Amniotic stem cell (primary cell): ENCODE measurements around the gene CHMP1B.
"Not testable (repeated sequence)": the region's sequence is repeated elsewhere in the genome, so short reads cannot be mapped to it uniquely, and the experiment has no call there.

ENCODE experiments used
- DNase-seq: peaks from one replicate; lab custom pipeline; 2025; lab: John Stamatoyannopoulos, UW

The CHMP1B gene

DNA sequence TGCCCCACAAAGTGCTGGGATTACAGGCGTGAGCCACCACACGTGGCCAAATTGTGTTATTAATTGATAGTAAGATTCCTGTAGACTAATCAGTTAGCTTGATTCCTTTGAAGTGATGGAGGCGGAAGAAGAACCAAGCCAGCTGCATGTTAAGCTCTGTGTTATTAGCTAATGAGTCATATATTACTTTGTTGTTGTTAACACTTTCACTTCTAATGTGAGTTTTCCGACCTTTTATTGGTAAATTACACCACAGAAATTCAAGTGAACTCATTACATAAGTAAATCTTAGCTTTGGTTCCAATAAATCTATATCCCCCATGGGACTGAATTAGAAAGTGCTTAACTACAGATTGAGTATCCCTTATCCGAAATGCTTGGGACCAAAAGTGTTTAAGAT is 20.3 kb downstream of the CHMP1B start:
- DNase-seq = no peak

DNA sequence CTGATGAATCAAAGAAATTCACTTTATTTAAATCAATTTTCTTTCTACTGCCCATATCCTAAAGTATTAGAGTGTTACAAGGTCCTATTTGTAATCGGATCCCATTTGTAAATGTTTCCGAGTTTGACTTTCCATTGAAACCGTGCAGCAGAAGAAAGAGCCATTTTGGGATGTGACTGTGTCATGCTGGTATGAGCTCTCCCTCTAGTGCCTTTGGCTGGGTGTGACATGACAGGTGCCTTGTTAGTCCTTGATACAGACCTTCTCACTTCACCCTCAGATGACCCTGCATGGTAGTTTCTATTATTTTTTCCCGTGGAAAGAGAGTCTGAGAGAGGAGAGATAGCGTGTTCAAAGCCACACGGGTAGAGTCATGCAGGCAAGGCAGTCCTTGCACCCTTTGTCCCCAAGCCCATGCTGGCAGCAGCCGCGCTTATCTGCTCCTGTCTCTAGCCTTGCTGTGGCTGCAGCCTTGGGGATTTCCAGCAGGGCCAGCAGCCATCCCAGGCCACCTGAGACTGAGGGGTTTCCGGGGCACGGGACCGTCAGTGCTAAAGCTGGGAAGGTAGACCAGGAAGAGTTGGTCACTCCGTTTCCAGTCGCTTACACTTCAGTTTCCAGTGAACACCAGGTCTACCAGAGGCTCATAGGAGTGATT is 21.4 kb downstream of the CHMP1B start:
- DNase-seq = no peak

DNA sequence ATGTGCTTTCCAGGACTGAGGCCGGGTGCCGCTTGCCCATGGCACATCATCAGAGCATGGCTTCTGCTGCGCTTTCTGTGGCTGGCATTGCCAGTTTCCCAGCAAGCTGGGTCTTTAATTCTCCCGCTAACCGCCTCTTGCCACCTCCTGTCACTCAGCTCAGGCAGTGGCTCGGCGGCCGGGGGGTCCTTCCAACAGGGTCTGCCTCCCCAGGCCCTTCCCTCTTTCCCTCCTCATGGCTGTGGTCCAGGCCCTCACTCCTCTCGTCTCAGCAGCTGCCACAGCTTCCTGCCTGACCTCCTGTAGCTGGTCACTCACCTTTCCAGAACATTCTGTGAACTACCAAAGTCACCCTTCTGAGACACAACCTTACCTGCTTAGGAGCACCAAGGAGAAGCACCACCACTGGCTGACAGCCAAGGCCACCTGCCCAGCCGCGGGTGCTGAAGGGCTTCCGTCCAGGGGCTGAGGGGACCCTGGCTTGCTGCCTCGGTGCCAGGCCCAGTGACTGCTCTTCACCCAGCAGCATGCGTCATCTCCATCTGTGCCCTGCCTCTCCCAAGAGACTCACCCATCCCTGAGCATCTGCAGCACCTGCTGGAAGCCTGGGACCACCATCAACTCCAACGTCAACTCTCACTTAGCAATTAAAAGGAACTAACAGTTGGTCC is 22.6 kb downstream of the CHMP1B start:
- no peak for DNase-seq

DNA sequence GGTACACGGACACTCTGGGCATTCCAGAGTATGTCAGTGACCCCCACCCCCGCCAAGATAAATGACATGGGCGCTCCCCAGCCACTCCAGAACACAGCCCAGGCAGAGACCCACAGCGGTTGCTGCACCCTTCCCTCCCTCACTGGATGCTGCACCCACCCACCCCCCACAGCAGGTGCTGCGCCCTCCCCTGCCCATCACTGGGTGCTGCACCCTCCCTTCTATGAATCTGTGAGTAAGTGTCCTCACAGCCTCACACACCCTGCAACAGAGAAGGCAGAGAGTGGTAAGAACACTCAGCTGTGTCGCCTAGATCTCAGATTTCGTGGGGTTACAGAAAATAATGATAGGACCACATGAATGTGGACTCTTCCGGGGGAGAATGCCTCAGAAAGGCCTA is 23.5 kb downstream of the CHMP1B start:
- no peak for DNase-seq

DNA sequence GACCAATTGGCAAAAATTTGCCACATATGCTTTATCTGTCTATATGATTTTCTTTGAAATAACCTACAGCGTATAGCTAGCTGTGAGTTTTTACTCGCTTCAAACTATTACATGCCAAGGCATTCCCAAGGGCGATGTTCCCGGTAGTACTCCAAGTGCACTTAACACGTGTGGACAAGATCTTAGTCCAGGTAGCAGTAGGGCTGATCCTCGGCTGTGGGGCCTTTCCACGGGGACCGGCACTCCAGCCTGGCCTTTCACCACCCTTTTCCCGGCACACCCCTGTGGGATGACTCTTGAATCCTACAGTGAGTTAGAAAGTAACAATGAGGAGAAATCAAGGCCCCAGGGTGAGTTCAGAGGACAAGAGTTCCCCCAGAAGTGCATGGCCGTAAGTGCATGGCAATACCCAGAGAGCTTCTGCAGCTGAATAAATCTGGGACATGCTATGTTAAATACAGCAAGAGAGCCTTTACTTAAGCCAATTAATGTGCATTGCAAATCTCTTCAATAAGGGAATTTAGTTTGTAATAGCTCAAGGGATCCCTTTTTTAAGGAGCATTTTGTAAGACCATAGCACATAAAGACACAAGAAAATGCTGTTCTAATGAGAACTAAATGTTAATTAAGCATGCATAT is 26.4 kb downstream of the CHMP1B start:
- no peak for DNase-seq

DNA sequence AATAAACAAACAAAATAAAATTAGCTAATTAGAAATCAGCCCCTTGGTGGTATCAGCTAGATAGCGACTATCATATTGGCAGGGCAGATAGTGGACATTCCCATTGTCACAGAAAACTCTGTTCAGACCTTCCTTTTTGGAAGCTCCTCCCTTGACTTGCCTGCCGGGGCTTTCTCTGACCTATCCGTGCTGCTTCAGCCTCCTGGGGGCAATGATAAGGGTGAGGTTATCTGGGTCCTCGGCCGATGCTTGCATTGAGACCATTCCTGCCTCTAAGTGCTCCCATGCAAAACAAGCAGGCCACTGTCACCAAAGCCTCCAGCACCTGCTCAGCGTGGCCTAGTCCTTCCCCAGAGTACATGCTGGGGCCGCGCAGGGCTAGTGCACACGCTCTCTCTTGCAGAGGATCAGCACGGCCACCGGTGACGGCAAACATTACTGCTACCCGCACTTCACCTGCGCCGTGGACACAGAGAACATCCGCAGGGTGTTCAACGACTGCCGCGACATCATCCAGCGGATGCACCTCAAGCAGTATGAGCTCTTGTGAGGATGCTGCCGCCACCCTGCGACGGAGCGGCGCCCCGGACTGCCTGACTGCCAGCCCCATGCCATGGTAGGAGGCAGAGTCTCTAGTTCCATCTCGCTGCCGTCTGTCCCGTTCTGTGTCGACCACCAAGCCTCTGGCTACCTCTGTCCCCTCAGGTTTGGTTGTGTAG is 29.5 kb downstream of the CHMP1B start:
- no peak for DNase-seq

DNA sequence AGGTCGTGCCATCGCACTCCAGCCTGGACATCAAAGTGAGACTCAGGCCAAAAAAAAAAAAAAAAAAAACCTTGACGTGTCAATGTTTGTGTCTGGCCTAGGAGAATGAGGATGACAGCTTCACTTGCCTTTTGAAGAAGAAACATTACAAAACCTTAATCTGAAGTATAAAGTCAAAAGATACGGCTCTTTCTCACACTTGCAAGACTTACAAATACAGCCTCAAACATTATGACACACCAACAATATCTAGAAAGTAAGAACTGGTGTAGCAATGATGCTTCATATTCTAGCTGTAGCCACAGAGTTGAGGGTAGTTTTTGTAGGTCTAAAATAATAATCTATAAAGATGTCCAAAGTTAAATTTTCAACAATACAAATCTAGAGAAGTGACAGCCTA is 31.4 kb downstream of the CHMP1B start:
- no peak for DNase-seq

DNA sequence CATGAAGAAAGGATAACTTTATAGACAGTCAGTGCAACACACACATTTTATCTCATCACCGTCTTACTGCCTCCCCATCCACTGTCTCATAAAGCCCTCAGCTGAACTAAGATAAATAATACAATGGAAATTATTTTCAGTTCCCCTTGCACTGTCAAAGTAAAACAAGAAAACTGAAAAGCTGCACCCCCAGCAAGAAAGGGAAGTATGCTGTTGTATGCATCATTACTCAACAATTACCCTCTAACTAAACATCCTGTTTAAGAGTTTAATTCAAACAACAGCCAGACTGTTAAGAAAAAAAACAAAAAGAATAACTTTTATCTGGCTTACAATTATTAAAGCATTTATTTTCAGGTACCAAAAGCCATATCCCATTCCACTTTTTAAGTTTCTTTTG is 31.9 kb downstream of the CHMP1B start:
- no peak for DNase-seq

DNA sequence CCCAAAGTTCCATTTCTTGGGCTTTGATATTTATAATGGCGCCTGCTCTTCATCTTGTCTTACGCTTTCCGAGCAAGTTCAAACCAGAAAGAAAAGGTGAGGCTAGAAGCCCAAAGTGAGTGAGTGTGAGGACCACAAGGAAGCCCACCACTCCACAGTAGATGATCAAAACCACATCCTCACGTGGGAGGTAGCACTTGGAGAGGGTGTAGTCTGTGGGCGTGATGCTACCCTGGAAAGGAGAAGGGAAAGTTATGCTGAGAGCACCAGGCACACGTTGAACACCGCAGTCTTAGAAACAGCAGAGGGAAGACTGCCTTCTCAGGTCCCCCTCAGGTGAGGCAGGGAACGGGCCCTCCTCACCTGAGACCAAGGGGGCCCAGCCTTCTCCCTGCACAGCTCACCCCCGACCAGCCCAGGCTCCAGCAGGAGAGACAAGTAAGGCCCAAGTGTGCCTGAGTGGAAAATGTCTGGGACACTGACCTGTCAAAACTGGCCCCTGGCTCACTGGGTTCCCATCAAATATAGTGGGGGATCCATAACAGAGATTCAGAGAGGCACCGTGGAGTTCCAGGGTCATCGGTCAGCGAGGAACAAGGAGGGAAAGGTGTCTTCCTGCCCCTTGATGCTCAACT is 33.3 kb downstream of the CHMP1B start:
- no peak for DNase-seq

DNA sequence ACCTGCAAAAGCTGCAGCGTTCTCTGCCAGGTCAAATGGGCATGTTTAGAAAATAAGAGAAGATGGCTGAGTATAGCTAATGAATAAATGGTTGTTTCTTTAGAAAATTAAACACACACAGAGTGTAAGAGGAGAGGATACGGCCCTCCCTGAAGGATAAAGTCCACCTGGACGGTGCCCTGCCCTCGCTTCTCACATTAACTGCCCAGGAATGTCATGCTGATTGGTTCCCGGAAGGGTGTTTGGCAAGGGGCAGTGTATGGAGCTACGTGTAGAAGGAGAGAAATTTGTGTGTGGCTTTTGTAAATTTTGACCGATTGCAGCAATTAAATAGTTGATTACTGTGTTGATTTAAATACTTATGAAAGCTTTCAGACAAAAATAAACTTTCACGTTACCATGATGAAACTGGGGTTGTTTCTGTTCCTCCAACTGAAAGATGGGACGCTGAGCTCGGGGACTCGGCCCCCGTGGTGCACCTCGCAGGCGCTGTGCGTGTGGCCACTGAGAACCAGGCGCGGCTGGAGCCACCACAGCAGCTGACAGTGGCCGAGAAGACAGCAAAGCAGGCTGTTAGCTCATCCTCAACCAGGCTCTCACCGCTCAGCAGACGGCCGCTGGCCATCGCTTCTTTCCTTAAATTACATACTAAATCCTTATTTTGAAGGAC is 34.2 kb downstream of the CHMP1B start:
- no peak for DNase-seq

DNA sequence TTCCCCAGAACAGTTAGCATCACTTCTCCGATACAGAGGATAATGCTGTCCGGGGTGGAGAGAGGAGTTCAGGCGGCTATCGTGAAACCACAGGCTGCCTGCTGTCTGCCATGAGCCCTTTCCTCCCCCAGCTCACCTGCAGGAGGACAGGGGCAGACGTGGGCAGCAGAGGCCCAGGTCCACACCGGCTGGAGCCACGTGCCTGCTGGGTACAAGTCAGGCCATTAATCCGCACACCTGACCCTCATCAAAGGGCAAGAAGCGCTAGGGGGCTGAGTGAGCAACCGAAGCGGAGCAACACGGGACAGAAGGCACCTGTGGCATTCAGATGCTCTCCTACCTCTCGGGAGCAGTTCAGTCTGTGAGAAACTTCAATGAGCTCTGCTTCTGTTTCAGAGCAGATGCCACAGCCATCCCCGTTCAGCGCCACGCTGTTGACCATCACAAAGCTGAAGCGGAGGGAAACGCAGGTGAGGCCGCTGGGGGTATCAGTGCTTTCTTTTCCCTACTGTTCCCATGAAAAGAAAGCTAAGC is 35.4 kb downstream of the CHMP1B start:
- no peak for DNase-seq

DNA sequence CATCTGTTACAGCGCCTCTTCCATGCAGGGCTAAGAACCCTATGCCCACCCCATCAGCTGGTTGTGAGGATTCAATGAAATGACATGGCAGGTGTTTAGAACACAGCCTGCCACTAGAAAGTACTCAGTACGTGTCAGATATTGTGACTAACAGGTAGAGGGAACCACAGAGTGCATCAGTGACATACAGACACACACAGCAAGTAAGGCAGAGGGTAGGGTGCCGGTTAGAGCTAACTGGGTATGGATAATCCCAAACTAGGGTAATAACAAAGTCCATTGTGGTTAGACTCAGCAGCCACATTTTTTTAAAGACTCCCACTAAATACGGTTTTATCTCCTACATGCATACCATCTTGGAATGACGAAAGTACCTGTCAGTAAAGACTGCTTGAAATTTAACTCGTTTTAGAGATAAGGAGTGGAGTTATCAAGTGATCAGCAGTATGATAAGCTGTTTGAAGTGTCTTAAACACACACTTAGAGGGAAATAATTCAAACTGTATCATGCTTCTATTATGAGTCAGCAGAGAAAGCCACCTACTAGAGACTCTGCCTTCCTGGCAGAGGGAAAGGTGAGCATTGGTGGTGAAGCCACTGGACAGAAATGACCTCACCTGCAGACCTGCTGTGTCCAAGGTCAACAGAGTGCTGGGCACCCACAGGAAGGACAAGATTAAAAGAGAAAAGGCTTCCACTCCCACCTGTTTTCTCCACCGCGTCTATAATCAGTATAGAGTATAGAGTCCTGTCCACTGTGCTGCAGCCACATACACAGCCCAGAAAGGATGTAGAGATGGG is 36.3 kb downstream of the CHMP1B start:
- no peak for DNase-seq

DNA sequence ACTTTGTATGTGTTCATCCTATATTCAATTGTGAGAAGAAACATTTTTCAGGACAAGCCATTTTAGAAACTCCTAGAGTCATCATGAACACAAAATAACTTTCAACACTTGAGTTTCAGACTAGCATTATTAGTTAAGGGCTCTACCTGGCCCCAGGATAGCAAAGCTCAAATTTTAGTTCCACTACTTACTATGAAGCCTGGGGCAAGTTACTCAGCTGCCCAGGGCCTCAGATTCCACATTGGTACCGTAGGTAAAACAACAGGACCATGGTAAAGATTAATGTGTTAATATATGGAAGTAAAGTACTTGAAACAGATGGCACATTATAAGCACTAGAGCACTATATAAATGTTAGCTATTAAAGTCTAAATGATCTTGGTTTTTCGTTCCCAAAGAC is 37.5 kb downstream of the CHMP1B start:
- DNase-seq = no peak

DNA sequence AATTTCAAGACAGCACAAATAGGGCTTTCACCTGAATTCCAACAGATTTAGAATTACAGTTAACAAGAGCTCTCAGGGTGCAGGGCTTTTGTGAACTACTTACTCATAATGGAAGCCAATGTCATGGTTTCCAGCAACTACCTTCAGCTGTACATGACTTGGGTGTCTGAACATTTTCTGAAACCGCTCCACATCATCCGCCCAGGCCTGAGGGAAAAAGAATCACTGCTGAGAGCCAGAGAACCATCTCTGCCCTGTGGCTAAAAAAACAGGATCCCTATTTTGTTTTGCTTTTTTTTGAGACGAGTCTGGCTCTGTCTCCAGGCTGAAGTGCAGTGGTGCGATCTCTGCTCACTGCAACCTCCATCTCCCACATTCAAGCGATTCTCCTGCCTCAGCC is 38.1 kb downstream of the CHMP1B start:
- DNase-seq = no peak

DNA sequence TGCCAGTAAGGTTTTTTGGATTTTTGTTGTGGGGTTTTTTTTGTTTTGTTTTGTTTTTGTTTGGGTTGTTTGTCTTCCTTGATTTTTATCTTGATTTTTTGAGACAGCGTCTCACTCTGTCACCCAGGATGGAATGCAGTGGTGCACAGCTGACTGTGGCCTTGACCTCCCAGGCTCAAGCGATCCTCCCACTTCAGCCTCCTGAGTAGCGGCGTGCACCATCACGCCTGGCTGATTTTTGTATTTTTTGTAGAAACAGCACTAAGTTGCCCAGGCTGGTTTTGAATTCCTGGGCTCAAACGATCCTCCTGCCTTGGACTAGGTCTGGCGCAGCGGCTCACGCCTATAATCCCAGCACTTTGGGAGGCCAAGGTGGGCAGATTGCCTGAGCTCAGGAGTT is 40.5 kb downstream of the CHMP1B start:
- DNase-seq = no peak

DNA sequence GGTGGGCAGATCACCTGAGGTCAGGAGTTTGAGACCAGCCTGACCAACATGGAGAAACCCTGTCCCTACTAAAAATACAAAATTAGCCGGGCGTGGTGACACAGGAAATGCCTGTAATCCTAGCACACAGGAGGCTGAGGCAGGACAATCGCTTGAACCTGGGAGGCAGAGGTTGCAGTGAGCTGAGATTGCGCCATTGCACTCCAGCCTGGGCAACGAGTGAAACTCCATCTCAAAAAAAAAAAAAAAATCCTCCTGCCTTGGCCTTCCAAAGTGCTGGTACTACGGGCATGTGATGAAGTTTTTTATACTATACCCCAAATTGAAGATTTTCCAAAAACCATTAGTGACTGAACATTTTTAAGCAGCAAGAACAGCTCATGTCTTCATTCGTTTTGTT is 41.2 kb downstream of the CHMP1B start:
- DNase-seq = not testable (repeated sequence)

DNA sequence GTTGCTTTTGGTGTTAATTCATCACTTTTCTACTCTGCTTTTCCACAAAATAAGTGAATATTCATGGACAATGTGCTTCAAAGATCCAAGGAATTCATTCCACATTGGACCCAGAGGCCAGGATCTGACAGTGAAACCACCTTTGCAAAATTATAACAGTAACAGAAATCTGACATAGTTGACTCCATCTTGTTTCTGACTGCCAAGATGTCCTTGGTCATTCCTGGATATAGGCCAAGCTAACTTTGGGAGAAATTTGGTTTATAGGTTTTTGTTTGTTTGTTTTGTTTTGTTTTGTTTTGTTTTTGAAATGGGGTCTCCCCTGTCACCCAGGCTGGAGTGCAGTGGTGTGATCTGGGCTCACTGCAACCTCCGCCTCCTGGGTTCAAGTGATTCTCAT is 46.6 kb downstream of the CHMP1B start:
- DNase-seq = no peak

DNA sequence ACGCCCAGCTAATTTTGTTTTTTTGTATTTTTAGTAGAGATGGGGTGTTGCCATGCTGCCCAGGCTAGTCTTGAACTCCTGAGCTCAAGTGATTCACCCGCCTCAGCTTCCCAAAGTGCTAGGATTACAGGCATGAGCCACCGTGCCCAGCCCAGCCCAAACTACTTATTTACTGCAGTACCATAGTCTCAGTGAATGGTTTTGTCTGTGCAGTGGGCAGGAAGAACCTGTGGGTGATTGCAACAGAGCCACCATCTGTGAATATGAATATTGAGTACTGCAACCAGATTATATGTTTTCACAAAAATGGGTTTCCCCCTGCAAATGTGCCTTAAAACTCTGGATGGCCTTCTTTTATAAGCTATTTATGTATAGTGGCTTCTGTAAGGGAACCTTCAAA is 47.9 kb downstream of the CHMP1B start:
- no peak for DNase-seq

DNA sequence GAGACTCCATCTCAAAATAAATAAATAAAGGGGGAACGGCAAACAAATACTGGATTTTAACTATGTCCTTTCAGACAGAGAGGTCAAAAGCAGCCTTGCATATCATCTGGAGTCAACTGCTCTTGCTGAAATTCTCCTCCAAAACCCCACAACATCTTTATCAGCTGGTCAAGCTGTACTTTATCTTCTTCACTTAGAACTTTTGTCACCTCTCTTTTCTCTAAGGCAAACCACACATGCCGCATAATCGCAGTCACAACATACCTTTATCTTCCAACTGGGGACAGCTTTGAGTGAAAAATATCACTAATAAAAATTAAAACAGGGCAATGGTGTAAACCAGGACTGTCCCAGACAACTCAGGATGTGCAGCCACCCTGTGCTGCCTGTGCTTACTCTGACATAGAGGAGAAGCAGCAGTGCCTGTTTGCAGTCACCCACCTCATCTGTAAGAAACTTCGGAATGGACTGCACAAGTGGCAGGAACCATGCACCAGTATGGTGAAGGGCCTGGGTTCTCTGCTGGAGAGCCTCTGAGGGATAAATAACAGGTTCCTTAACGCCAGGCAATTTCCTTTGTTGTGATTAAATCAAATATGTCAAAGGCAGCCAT is 50.7 kb downstream of the CHMP1B start:
- no peak for DNase-seq

DNA sequence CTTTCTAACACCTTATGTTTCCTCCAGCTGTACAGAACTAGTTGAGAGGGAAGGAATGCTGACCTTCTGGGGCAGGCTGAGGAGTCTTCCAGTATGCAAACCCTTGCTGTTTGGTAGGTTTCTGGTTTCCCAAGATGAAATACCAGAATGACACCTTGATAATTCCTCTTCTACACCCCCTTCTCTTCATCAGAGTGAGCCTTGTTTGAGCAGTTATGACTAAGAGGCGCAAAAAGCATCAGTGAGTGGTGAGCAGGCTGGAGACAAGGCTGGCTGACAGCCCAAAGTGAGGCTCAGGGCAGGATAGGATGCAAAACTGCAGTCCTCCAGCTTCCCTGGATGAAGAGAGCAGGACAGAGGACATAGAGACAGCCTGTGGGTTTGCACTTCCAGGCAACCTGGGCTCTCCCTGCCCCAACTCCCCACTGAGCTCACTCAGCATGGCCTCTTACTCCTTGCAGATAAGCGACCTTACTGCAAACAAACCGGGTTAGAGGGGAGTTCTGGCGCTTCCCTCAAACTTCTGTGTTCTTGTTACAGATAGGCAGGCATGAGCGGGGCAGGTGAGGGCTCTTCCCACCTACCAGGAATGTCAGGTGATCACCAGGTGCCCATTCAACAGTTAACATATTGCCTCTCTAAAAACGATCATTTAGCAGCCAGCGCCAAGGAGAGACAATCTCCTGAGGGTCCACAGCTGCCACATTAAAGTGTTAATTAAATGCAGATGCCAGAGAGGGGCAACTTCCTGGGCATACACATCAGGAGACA is 51.5 kb downstream of the CHMP1B start:
- no peak for DNase-seq
